Vagina (tissue), 2 donors: Measurements from ENCODE around the gene S100B. TPM values are rescaled to one million over a fixed set of nuclear protein-coding genes. Genes with fewer than 3 reads are reported as not detected.

Experiments used
- DNase-seq, 2 donors: peaks; one replicate each; pipeline ENCODE4 v3.0.0-alpha.2; 2017; ENCODE audit errors: extremely low spot score in 2 of 2
- H3K27ac ChIP-seq: fragments of 200-600 bp; sonication (generic); one replicate; pipeline ENCODE4 v1.5.1; 2019
- H3K27me3 ChIP-seq: fragments of 200-600 bp; sonication (generic); one replicate; pipeline ENCODE4 v1.5.1; 2019
- H3K36me3 ChIP-seq, 2 donors: fragments of 200-600 bp; sonication (generic); one replicate each; pipeline ENCODE4 v1.5.1; 2017 to 2019
- H3K4me1 ChIP-seq: fragments of 200-600 bp; sonication (generic); one replicate; pipeline ENCODE4 v1.5.1; 2019
- H3K4me3 ChIP-seq, 2 donors: fragments of 200-600 bp; sonication (generic); 1 replicate in 1 of 2; 2 replicates in 1 of 2; pipeline ENCODE4 v1.5.1; 2016 to 2019
- H3K9me3 ChIP-seq: fragments of 200-600 bp; sonication (generic); one replicate; pipeline ENCODE4 v1.5.1; 2019
- CTCF ChIP-seq, 3 experiments: fragments of 450-650 bp in 2 of 3; fragments of 200-600 bp in 1 of 3; sonication (generic) in 1 of 3; IDR thresholded peaks; one replicate each; pipeline ENCODE4 v1.5.1; 2017 to 2019; ENCODE audit warnings: antibody characterized with exemption in 3 of 3, mild to moderate bottlenecking in 2 of 3, moderate library complexity in 2 of 3
- POLR2A ChIP-seq, 2 donors: fragments of 450-650 bp; IDR thresholded peaks; one replicate each; pipeline ENCODE4 v1.6.1; 2017; ENCODE audit warnings: antibody characterized with exemption in 2 of 2, mild to moderate bottlenecking in 2 of 2, moderate library complexity in 2 of 2
- POLR2AphosphoS5 ChIP-seq, 2 donors: sonication (generic); formaldehyde crosslinking; IDR thresholded peaks; one replicate each; pipeline ENCODE4 v1.9.0; 2017; ENCODE audit warnings: antibody characterized with exemption in 2 of 2, mild to moderate bottlenecking in 2 of 2, low read depth in 1 of 2; ENCODE audit not compliant: insufficient read depth in 1 of 2
- intact Hi-C: fragments of 100-400 bp; cut with DNase I; formaldehyde crosslinking; loops from one replicate; pipeline ENCODE4 v1.15.1; 2023
- total RNA-seq: library from RNA; depleted of rRNA; stranded (reverse); fragments of >200 nt; gene quantifications from one replicate; pipeline ENCODE4 v1.2.3, GENCODE V29; 2016

The S100B gene
- total RNA-seq, 1 donor from 2014 or later: 19.9 TPM

GRCh38 chr21:46552274-46552673, 52.6 kb downstream of the S100B start:
- Histone ChIP-seq H3K4me1 (no peaks in the 10 kb centered on the region), H3K4me3 (no peak overlapping the region), H3K27me3 (no peaks in the 10 kb centered on the region), H3K9me3 (no peaks in the 10 kb centered on the region), H3K36me3 (peaks cover 0 to 48% of the 10 kb centered on the region in 2 donors), H3K27ac (no peak overlapping the region)
- intact Hi-C loops: no loop called here
- TF ChIP-seq POLR2A (IDR thresholded peaks at IDR 0.05) (no peak), CTCF (IDR thresholded peaks at IDR 0.05) (no peak), POLR2AphosphoS5 (IDR thresholded peaks at IDR 0.05; ENCODE audit: insufficient read depth in 1 of 2, low read depth in 1 of 2) (no peak)
- no peak for DNase-seq

- TF ChIP-seq POLR2AphosphoS5 (IDR thresholded peaks at IDR 0.05; ENCODE audit: insufficient read depth in 1 of 2, low read depth in 1 of 2): no peak
- TF ChIP-seq POLR2A (IDR thresholded peaks at IDR 0.05): no peak
- no peak for TF ChIP-seq CTCF (IDR thresholded peaks at IDR 0.05)
- no peak overlapping the region for H3K27ac ChIP-seq
- DNase-seq: peak in 1 of 2 donors; percentile 74
Measured at GRCh38 chr21:46551636-46552241, 53.1 kb downstream of the S100B start.

GRCh38 chr21:46550116-46550941, 54.6 kb downstream of the S100B start:
- no peak for TF ChIP-seq POLR2AphosphoS5 (IDR thresholded peaks at IDR 0.05; ENCODE audit: insufficient read depth in 1 of 2, low read depth in 1 of 2)
- no peak for TF ChIP-seq CTCF (IDR thresholded peaks at IDR 0.05)
- H3K36me3 ChIP-seq: peaks cover 0 to 53% of the 10 kb centered on the region in 2 donors
- no peak for DNase-seq

More at GRCh38 chr21:46551636-46552241, 53.1 kb downstream of the S100B start:
- Histone ChIP-seq H3K4me3 (no peak overlapping the region), H3K36me3 (peaks cover 0 to 52% of the 10 kb centered on the region in 2 donors), H3K27me3 (no peaks in the 10 kb centered on the region), H3K4me1 (no peaks in the 10 kb centered on the region), H3K9me3 (no peaks in the 10 kb centered on the region)
- intact Hi-C loops: no loop called here

GRCh38 chr21:46549650-46550049, 55.2 kb downstream of the S100B start:
- no peaks in the 10 kb centered on the region for H3K4me1 ChIP-seq
- no peak overlapping the region for H3K4me3 ChIP-seq
- H3K36me3 ChIP-seq: peaks cover 0 to 51% of the 10 kb centered on the region in 2 donors
- H3K27ac ChIP-seq: no peak overlapping the region
- H3K9me3 ChIP-seq: no peaks in the 10 kb centered on the region
- intact Hi-C loops: no loop called here
- TF ChIP-seq CTCF (IDR thresholded peaks at IDR 0.05) (no peak), POLR2A (IDR thresholded peaks at IDR 0.05) (no peak), POLR2AphosphoS5 (IDR thresholded peaks at IDR 0.05; ENCODE audit: insufficient read depth in 1 of 2, low read depth in 1 of 2) (no peak)
- DNase-seq: no peak
- H3K27me3 ChIP-seq: no peaks in the 10 kb centered on the region

More at GRCh38 chr21:46550116-46550941, 54.6 kb downstream of the S100B start:
- H3K27ac ChIP-seq: no peak overlapping the region
- H3K27me3 ChIP-seq: no peaks in the 10 kb centered on the region
- H3K4me1 ChIP-seq: no peaks in the 10 kb centered on the region
- no peak overlapping the region for H3K4me3 ChIP-seq
- intact Hi-C loops: no loop called here
- no peaks in the 10 kb centered on the region for H3K9me3 ChIP-seq

Other genes starting within 250 kb of the S100B start
- gene DIP2A, start 146.2 kb downstream of the S100B start, total RNA-seq: 46.2 TPM
- 78.1 TPM for gene PRMT2, start 30.6 kb upstream of the S100B start, total RNA-seq